ENCODE data around the gene SEL1L3.

The SEL1L3 gene

GRCh38 chr4:25815586-25815985 is 47.2 kb downstream of the SEL1L3 start:
- DNase-seq = no peak

- DNase-seq = no peak
Measured at GRCh38 chr4:25814301-25815136, 48.3 kb downstream of the SEL1L3 start.

GRCh38 chr4:25813448-25814106 is 49.2 kb downstream of the SEL1L3 start:
- DNase-seq = no peak

- peak; percentile 27 for DNase-seq
Measured at GRCh38 chr4:25811841-25812240, 50.9 kb downstream of the SEL1L3 start.

- DNase-seq = no peak
Measured at GRCh38 chr4:25811374-25811690, 51.5 kb downstream of the SEL1L3 start.

GRCh38 chr4:25810461-25811373 is 52.1 kb downstream of the SEL1L3 start:
- no peak for DNase-seq

- DNase-seq = no peak
Measured at GRCh38 chr4:25809996-25810395, 52.8 kb downstream of the SEL1L3 start.

- no peak for DNase-seq
Measured at GRCh38 chr4:25807102-25807728, 55.6 kb downstream of the SEL1L3 start.

GRCh38 chr4:25805255-25805860 is 57.4 kb downstream of the SEL1L3 start:
- no peak for DNase-seq

- DNase-seq = no peak
Measured at GRCh38 chr4:25803720-25804225, 59.0 kb downstream of the SEL1L3 start.

- no peak for DNase-seq
Measured at GRCh38 chr4:25801594-25801993, 61.2 kb downstream of the SEL1L3 start.

GRCh38 chr4:25800245-25800644 is 62.5 kb downstream of the SEL1L3 start:
- no peak for DNase-seq

GRCh38 chr4:25799522-25799921 is 63.3 kb downstream of the SEL1L3 start:
- no peak for DNase-seq

- DNase-seq = no peak
Measured at GRCh38 chr4:25797136-25797535, 65.7 kb downstream of the SEL1L3 start.

- DNase-seq = no peak
Measured at GRCh38 chr4:25795566-25796454, 67.0 kb downstream of the SEL1L3 start.

GRCh38 chr4:25795091-25795490 is 67.7 kb downstream of the SEL1L3 start:
- DNase-seq = no peak

- DNase-seq = no peak
Measured at GRCh38 chr4:25792876-25793275, 69.9 kb downstream of the SEL1L3 start.

- DNase-seq = no peak
Measured at GRCh38 chr4:25792200-25792791, 70.5 kb downstream of the SEL1L3 start.

- DNase-seq = no peak
Measured at GRCh38 chr4:25790024-25790423, 72.8 kb downstream of the SEL1L3 start.

GRCh38 chr4:25788703-25789238 is 74.0 kb downstream of the SEL1L3 start:
- DNase-seq = no peak

Data from NCI-H1694 treated with DMSO at 0.1 percent for 48 hours (cell line).